ENCODE results near the gene GALR3. TPM values are rescaled to one million over a fixed set of nuclear protein-coding genes. Genes with fewer than 3 reads are reported as not detected.
A peak's percentile ranks its signal among the peaks of the same experiment; 100 is the strongest.

The GALR3 gene
- total and polyA plus RNA-seq, 2 of the 8 experiments (the other 6 are each of a cell fraction or from before 2014, with no cell fraction given) = 0.84 to 1.1 TPM

DNA sequence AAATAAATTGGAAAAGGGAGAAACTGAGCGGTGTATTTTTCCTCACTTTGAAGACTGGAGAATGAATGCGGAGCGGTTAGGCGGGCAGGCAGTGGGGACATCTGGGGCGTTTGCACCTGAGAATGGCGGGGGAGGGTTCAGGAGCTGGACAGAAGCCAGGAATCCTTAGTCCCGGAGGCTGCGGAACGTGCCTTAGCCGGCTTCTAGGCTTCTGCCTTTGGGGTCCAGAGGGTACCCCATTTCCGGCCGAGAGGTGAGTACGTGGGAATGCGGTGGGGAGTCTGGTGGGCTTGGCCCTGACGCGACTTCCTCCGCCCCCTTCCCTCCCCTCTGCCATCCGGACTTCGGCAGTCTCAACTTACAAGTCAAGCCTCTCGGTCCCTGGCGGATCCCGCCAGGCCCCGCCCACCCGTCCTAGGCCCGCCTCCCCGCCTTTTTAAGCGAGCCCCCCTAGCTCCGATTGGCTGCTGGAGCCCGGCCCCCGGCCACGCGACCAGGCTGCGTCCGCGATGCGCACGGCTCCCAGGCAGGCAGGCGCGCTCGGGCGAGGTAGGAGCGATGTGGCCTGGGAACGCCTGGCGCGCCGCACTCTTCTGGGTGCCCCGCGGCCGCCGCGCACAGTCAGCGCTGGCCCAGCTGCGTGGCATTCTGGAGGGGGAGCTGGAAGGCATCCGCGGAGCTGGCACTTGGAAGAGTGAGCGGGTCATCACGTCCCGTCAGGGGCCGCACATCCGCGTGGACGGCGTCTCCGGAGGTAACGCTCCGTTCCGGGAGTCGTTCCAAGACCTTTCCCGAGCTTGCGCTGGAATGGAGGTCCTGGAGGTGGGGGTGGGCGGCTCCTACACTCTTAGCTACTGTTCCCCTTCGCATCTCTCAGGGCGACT, 15.5 kb upstream of the GALR3 start, which contains the start of gene GCAT (continued):
- TF ChIP-seq, protein P1, sequence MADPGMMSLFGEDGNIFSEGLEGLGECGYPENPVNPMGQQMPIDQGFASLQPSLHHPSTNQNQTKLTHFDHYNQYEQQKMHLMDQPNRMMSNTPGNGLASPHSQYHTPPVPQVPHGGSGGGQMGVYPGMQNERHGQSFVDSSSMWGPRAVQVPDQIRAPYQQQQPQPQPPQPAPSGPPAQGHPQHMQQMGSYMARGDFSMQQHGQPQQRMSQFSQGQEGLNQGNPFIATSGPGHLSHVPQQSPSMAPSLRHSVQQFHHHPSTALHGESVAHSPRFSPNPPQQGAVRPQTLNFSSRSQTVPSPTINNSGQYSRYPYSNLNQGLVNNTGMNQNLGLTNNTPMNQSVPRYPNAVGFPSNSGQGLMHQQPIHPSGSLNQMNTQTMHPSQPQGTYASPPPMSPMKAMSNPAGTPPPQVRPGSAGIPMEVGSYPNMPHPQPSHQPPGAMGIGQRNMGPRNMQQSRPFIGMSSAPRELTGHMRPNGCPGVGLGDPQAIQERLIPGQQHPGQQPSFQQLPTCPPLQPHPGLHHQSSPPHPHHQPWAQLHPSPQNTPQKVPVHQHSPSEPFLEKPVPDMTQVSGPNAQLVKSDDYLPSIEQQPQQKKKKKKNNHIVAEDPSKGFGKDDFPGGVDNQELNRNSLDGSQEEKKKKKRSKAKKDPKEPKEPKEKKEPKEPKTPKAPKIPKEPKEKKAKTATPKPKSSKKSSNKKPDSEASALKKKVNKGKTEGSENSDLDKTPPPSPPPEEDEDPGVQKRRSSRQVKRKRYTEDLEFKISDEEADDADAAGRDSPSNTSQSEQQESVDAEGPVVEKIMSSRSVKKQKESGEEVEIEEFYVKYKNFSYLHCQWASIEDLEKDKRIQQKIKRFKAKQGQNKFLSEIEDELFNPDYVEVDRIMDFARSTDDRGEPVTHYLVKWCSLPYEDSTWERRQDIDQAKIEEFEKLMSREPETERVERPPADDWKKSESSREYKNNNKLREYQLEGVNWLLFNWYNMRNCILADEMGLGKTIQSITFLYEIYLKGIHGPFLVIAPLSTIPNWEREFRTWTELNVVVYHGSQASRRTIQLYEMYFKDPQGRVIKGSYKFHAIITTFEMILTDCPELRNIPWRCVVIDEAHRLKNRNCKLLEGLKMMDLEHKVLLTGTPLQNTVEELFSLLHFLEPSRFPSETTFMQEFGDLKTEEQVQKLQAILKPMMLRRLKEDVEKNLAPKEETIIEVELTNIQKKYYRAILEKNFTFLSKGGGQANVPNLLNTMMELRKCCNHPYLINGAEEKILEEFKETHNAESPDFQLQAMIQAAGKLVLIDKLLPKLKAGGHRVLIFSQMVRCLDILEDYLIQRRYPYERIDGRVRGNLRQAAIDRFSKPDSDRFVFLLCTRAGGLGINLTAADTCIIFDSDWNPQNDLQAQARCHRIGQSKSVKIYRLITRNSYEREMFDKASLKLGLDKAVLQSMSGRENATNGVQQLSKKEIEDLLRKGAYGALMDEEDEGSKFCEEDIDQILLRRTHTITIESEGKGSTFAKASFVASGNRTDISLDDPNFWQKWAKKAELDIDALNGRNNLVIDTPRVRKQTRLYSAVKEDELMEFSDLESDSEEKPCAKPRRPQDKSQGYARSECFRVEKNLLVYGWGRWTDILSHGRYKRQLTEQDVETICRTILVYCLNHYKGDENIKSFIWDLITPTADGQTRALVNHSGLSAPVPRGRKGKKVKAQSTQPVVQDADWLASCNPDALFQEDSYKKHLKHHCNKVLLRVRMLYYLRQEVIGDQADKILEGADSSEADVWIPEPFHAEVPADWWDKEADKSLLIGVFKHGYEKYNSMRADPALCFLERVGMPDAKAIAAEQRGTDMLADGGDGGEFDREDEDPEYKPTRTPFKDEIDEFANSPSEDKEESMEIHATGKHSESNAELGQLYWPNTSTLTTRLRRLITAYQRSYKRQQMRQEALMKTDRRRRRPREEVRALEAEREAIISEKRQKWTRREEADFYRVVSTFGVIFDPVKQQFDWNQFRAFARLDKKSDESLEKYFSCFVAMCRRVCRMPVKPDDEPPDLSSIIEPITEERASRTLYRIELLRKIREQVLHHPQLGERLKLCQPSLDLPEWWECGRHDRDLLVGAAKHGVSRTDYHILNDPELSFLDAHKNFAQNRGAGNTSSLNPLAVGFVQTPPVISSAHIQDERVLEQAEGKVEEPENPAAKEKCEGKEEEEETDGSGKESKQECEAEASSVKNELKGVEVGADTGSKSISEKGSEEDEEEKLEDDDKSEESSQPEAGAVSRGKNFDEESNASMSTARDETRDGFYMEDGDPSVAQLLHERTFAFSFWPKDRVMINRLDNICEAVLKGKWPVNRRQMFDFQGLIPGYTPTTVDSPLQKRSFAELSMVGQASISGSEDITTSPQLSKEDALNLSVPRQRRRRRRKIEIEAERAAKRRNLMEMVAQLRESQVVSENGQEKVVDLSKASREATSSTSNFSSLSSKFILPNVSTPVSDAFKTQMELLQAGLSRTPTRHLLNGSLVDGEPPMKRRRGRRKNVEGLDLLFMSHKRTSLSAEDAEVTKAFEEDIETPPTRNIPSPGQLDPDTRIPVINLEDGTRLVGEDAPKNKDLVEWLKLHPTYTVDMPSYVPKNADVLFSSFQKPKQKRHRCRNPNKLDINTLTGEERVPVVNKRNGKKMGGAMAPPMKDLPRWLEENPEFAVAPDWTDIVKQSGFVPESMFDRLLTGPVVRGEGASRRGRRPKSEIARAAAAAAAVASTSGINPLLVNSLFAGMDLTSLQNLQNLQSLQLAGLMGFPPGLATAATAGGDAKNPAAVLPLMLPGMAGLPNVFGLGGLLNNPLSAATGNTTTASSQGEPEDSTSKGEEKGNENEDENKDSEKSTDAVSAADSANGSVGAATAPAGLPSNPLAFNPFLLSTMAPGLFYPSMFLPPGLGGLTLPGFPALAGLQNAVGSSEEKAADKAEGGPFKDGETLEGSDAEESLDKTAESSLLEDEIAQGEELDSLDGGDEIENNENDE (IDR thresholded peaks at IDR 0.05; ENCODE audit: insufficient replicate concordance, low read length) = no peak
- TF ChIP-seq, protein P2, sequence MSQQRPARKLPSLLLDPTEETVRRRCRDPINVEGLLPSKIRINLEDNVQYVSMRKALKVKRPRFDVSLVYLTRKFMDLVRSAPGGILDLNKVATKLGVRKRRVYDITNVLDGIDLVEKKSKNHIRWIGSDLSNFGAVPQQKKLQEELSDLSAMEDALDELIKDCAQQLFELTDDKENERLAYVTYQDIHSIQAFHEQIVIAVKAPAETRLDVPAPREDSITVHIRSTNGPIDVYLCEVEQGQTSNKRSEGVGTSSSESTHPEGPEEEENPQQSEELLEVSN (IDR thresholded peaks at IDR 0.05) = peak; percentile 62; the same call in 1 of the 2 replicates
- TF ChIP-seq SP2 (IDR thresholded peaks at IDR 0.05; ENCODE audit: low read length) = no peak
- peak; percentile 54; the same call in 1 of the 2 replicates for TF ChIP-seq YY1 (IDR thresholded peaks at IDR 0.05; ENCODE audit: low read depth, low read length)
- peak; percentile 6 to 36; a peak in 1 of 4 replicates for TF ChIP-seq HDAC2 (IDR thresholded peaks at IDR 0.05; ENCODE audit: borderline replicate concordance in 1 of 2, low read depth in 2 of 2, low read length in 2 of 2)
- TF ChIP-seq ZNF274 (IDR thresholded peaks at IDR 0.05; ENCODE audit: borderline replicate concordance, extremely low read depth, low read length) = no peak
- TF ChIP-seq SUZ12 (IDR thresholded peaks at IDR 0.05; ENCODE audit: low read length) = no peak
- no peak; the same call in 1 of the 2 replicates for TF ChIP-seq TEAD4 (IDR thresholded peaks at IDR 0.05; ENCODE audit: low read depth, low read length)

All from H1 (cell line).